ENCODE data around the gene NRIP2.

The NRIP2 gene

DNA sequence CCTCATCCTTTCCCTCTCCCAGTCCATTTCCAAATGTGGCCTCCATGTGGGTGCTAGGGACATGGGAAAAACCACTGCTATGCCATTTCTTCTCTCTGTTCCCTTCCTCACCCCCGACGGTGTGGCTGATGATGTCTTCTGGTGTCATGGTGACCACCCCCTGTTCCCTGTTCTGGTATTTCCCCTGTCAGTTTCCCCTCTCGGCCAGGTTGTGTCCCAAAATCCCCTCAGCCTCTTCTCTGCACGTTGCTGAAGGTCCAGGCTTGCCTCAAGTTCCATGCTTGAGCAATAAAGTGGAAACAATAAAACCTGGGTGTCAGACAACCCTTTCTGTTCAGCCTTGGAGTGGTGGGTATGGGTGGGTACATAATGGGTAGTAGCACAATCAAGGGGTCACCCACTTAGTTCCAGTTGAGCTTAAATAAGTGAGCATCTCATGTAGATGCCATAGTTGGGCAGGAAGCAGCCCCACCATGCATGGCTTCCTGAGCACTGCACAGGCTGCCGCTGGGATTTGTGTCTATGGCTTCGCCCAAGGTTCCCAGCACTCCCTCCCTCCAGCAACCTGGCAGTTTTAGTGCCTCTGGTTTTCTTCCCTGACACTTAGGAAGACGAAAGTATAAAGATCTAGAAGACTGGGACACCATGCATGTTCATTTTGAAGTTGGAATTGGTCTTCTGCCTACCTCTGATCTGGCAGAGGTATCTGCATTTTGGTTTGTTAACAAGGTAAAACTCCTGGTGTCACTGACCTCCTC lies 31.0 kb downstream of the NRIP2 start:
- TF ChIP-seq FOXP2 (optimal IDR thresholded peaks at IDR 0.05; ENCODE audit: borderline replicate concordance, extremely low read depth, extremely low read length, insufficient read depth) (no peak), POLR2AphosphoS5 (IDR thresholded peaks at IDR 0.05; ENCODE audit: low read depth, low read length) (no peak), TAF1 (IDR thresholded peaks at IDR 0.05; ENCODE audit: borderline replicate concordance, insufficient read depth, low read length) (no peak), SIN3A (IDR thresholded peaks at IDR 0.05; ENCODE audit: borderline replicate concordance, insufficient read depth, low read length) (no peak)
- TF ChIP-seq, protein P1, sequence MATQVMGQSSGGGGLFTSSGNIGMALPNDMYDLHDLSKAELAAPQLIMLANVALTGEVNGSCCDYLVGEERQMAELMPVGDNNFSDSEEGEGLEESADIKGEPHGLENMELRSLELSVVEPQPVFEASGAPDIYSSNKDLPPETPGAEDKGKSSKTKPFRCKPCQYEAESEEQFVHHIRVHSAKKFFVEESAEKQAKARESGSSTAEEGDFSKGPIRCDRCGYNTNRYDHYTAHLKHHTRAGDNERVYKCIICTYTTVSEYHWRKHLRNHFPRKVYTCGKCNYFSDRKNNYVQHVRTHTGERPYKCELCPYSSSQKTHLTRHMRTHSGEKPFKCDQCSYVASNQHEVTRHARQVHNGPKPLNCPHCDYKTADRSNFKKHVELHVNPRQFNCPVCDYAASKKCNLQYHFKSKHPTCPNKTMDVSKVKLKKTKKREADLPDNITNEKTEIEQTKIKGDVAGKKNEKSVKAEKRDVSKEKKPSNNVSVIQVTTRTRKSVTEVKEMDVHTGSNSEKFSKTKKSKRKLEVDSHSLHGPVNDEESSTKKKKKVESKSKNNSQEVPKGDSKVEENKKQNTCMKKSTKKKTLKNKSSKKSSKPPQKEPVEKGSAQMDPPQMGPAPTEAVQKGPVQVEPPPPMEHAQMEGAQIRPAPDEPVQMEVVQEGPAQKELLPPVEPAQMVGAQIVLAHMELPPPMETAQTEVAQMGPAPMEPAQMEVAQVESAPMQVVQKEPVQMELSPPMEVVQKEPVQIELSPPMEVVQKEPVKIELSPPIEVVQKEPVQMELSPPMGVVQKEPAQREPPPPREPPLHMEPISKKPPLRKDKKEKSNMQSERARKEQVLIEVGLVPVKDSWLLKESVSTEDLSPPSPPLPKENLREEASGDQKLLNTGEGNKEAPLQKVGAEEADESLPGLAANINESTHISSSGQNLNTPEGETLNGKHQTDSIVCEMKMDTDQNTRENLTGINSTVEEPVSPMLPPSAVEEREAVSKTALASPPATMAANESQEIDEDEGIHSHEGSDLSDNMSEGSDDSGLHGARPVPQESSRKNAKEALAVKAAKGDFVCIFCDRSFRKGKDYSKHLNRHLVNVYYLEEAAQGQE (IDR thresholded peaks at IDR 0.05; ENCODE audit: insufficient read depth in 1 of 2, low read depth in 2 of 2, low read length in 2 of 2): no peak

DNA sequence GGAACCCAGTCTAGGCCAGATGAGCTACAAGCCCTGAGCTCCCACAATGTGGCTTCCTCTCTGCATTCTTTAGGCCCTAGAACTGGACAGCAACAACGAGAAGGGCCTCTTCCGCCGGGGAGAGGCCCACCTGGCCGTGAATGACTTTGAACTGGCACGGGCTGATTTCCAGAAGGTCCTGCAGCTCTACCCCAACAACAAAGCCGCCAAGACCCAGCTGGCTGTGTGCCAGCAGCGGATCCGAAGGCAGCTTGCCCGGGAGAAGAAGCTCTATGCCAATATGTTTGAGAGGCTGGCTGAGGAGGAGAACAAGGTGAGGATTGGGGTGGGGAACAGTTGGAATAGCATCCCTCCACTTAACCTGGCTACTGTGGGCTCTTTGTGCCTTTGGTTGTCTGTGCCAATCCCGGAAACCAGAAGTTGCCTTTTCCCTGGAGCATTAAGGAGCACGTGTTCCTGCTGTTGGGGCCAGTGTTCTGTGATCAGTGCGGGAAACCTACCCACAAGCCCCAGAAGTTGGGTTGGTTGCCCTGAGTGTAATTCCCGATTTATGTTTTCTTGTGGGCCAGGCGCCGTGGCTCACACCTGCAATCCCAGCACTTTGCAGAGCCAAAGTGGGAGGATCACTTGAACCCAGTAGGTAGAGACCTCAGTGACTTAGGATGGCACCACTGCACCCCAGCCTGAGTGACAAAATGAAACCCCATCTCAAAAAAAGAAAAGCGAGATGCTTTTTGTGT lies 33.6 kb downstream of the NRIP2 start:
- TF ChIP-seq FOXP2 (optimal IDR thresholded peaks at IDR 0.05; ENCODE audit: borderline replicate concordance, extremely low read depth, extremely low read length, insufficient read depth): no peak
- no peak for TF ChIP-seq POLR2AphosphoS5 (IDR thresholded peaks at IDR 0.05; ENCODE audit: low read depth, low read length)
- no peak for TF ChIP-seq TAF1 (IDR thresholded peaks at IDR 0.05; ENCODE audit: borderline replicate concordance, insufficient read depth, low read length)
- TF ChIP-seq SIN3A (IDR thresholded peaks at IDR 0.05; ENCODE audit: borderline replicate concordance, insufficient read depth, low read length): no peak
- TF ChIP-seq, protein P1 (IDR thresholded peaks at IDR 0.05; ENCODE audit: insufficient read depth in 1 of 2, low read depth in 2 of 2, low read length in 2 of 2): no peak

DNA sequence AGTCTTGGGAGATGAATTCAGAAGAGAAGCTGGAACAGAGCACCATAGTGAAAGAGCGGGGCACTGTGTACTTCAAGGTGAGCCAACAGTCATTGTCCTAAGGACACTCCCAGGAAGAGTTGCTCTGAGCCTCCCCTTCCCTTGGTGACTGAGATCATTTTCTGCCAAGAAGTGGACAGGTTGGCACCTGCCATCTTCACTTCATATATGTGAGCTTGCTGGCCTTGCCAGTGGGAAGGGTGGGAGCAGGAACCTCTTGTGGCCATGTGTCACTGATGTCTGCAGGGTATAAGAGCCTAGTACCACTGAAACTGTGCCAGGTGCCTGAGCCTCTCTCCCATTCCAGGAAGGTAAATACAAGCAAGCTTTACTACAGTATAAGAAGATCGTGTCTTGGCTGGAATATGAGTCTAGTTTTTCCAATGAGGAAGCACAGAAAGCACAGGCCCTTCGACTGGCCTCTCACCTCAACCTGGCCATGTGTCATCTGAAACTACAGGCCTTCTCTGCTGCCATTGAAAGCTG lies 34.7 kb downstream of the NRIP2 start:
- no peak for TF ChIP-seq FOXP2 (optimal IDR thresholded peaks at IDR 0.05; ENCODE audit: borderline replicate concordance, extremely low read depth, extremely low read length, insufficient read depth)

DNA sequence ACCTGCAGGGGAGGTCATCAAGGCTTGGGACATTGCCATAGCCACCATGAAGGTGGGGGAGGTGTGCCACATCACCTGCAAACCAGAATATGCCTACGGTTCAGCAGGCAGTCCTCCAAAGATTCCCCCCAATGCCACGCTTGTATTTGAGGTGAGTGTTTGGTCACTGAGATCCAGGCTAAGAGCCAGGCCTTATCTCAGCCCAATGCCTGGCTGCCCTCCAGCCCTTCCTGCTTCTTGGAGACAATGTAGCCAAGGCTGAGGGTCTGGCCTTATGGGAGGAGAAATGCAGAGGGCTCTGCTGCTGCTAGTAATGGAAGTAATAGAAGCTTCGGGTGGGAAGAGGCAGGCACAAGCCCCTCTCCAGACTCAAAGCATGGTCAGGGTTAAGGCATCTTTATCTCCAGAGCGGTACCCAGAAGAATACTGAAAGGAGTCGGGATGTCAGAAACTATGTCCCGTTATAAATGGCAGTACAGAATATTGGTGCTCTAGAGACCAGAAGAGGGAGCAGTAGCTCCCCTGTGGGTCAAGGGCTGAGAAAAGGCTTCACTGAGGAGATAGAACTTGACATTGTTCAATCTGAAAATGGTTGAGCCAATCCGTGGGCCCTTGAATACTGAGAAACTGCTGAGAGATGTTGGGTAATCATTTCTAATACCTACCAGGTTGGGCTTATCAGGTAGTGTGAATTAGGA lies 37.0 kb downstream of the NRIP2 start:
- no peak for TF ChIP-seq POLR2AphosphoS5 (IDR thresholded peaks at IDR 0.05; ENCODE audit: low read depth, low read length)
- no peak for TF ChIP-seq SIN3A (IDR thresholded peaks at IDR 0.05; ENCODE audit: borderline replicate concordance, insufficient read depth, low read length)
- TF ChIP-seq, protein P1 (IDR thresholded peaks at IDR 0.05; ENCODE audit: insufficient read depth in 1 of 2, low read depth in 2 of 2, low read length in 2 of 2): no peak
- no peak for TF ChIP-seq FOXP2 (optimal IDR thresholded peaks at IDR 0.05; ENCODE audit: borderline replicate concordance, extremely low read depth, extremely low read length, insufficient read depth)
- TF ChIP-seq TAF1 (IDR thresholded peaks at IDR 0.05; ENCODE audit: borderline replicate concordance, insufficient read depth, low read length): no peak

DNA sequence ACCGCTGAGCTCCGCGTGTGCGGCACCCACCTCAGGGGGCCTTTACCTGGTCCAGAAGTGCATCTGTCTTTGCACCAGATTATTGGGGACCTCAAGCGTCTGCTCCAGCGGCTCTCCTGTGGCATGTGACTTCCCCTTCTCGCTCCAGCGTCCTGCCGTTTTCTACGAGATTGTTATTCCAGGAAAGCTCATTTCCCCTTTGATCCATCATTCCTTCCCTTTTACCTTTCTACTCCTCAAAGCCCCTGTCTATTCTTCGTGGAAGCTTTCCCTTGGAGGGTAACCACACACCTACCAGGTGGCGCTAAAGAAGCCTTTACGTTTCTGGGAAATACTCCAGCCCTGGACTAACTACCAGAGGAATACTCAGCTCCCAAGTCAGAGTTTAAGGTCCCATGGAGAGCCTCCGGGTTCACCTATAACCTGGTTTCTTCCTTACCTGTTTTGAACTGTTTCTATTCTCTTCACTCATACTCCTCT lies 38.6 kb downstream of the NRIP2 start:
- TF ChIP-seq POLR2AphosphoS5 (IDR thresholded peaks at IDR 0.05; ENCODE audit: low read depth, low read length) (no peak), TAF1 (IDR thresholded peaks at IDR 0.05; ENCODE audit: borderline replicate concordance, insufficient read depth, low read length) (0 out of 2 replicates have a peak, but pooled peaks have one; percentile 1)

Measured in PFSK-1 (cell line).